Gastroesophageal sphincter (tissue), 3 donors: ENCODE measurements around the gene ANKRD27.

Experiments used
- CTCF ChIP-seq, 4 experiments: fragments of 200-600 bp in 2 of 4; fragments of 450-650 bp in 2 of 4; sonication (generic) in 1 of 4; IDR thresholded peaks; one replicate each; pipeline ENCODE4 v1.5.1; 2017 to 2019; ENCODE audit warnings: antibody characterized with exemption in 4 of 4, mild to moderate bottlenecking in 2 of 4, moderate library complexity in 2 of 4
- POLR2AphosphoS5 ChIP-seq: sonication (generic); formaldehyde crosslinking; IDR thresholded peaks from one replicate; pipeline ENCODE4 v1.6.1; 2017; ENCODE audit warnings: antibody characterized with exemption

DNA sequence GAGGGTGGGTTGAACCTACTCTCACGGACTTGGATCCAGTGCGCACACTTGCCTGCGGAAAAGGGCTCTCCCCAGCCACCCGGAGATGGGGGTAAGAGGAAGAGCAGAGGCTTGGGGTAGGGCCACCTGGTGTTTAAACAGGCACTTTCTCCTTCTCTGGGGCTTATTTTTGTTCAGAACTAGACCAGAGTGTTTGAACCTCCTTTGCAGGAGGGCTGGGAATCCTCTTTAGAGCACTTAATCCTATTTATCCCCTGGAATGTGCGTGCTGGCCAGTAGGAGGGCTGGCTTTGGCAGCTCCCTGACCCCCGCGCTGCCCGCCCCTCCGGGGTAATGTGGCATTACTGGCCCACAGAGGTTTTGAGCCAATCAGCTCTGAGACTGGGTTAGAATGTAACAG lies 2.7 kb upstream of the ANKRD27 start:
- peak in 1 of 4 experiments; percentile 28 for TF ChIP-seq CTCF (IDR thresholded peaks at IDR 0.05)
- TF ChIP-seq POLR2AphosphoS5 = peak; percentile 63
